ENCODE data around the gene NUDT22.

Gene NUDT22

DNA sequence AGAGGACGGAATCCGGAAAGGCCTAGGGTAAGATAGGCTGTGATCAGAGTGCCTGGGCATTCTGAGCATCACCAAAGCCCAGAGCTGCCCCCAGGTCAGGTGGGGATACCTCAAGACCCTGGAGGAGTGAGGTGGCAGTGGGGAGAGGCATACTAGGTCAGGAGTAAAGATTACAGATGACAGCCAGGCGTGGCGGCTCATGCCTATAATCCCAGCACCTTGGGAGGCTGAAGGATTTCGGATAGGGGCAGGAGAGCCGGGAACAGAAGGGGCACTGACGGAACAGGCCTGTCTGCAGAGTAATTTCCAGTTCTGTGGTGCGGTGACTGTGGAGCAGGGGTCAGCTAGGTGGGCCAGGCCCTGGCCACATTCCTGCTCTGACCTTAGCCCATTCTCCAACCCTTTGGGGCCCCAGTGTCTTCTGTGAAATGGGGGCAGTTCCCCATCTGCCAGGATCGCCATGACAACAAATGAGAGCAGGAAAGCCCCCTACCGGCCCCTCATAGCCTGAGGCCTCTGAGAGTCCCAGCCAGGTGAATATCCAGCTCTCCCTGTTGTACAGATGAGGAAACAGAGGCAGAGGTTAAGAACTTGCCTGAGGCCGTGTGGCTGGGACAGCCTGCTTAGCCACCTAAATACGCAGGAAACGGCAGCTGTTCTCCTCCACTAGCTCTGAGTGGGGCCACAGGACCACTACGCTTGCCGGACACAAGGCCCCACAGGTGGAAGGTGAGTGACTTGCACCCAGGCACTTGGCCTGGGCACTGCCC is 49.1 kb downstream of the NUDT22 start:
- ATAC-seq = no peak

DNA sequence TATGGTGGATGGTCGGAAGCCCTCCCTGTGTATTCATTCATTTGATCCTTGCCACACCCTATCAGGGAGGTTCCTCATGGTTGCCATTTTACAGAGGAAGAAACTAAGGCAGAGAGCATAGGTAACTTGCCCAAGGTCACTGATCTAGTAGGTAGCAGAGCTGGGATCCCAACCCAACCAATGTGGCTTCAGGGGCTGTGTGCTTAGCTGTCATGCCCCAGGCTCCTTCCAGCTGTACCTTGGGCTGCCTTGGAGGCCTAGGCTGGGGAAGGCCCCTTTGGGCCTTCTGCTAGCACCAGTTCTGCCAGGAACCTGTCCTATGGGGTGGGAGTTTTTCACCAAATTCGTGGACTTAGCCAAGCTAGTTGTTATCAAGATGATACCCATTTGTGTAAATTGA is 49.8 kb downstream of the NUDT22 start:
- TF ChIP-seq TOX (CRISPR knock-in tag; IDR thresholded peaks at IDR 0.05; ENCODE audit: borderline replicate concordance) = no peak
- TF ChIP-seq OSR1 (CRISPR knock-in tag; IDR thresholded peaks at IDR 0.05) = no peak
- TF ChIP-seq ZNF70 (CRISPR knock-in tag; IDR thresholded peaks at IDR 0.05) = no peak
- TF ChIP-seq BACH2 (CRISPR knock-in tag; IDR thresholded peaks at IDR 0.05; ENCODE audit: borderline replicate concordance) = no peak
- TF ChIP-seq ISL1 (CRISPR knock-in tag; IDR thresholded peaks at IDR 0.05) = no peak
- TF ChIP-seq CSDC2 (CRISPR knock-in tag; IDR thresholded peaks at IDR 0.05) = no peak
- TF ChIP-seq, protein P1, sequence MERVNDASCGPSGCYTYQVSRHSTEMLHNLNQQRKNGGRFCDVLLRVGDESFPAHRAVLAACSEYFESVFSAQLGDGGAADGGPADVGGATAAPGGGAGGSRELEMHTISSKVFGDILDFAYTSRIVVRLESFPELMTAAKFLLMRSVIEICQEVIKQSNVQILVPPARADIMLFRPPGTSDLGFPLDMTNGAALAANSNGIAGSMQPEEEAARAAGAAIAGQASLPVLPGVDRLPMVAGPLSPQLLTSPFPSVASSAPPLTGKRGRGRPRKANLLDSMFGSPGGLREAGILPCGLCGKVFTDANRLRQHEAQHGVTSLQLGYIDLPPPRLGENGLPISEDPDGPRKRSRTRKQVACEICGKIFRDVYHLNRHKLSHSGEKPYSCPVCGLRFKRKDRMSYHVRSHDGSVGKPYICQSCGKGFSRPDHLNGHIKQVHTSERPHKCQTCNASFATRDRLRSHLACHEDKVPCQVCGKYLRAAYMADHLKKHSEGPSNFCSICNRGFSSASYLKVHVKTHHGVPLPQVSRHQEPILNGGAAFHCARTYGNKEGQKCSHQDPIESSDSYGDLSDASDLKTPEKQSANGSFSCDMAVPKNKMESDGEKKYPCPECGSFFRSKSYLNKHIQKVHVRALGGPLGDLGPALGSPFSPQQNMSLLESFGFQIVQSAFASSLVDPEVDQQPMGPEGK (CRISPR knock-in tag; IDR thresholded peaks at IDR 0.05; ENCODE audit: borderline replicate concordance) = no peak
- ATAC-seq = no peak

More for the DNA sequence above, 49.1 kb downstream of the NUDT22 start:
- TF ChIP-seq OSR1 (CRISPR knock-in tag; IDR thresholded peaks at IDR 0.05) (no peak), TOX (CRISPR knock-in tag; IDR thresholded peaks at IDR 0.05; ENCODE audit: borderline replicate concordance) (no peak), BACH2 (CRISPR knock-in tag; IDR thresholded peaks at IDR 0.05; ENCODE audit: borderline replicate concordance) (no peak), GLIS3 (CRISPR knock-in tag; IDR thresholded peaks at IDR 0.05) (no peak), ESRRG (CRISPR knock-in tag; IDR thresholded peaks at IDR 0.05) (no peak), ZNF70 (CRISPR knock-in tag; IDR thresholded peaks at IDR 0.05) (no peak), ISL1 (CRISPR knock-in tag; IDR thresholded peaks at IDR 0.05) (no peak), RARB (CRISPR knock-in tag; IDR thresholded peaks at IDR 0.05) (no peak), ZFP3 (CRISPR knock-in tag; IDR thresholded peaks at IDR 0.05) (no peak), ZNF565 (CRISPR knock-in tag; conservative IDR thresholded peaks at IDR 0.05; ENCODE audit: low read depth) (no peak)
- TF ChIP-seq, protein P1 (CRISPR knock-in tag; IDR thresholded peaks at IDR 0.05; ENCODE audit: borderline replicate concordance) = no peak
- TF ChIP-seq, protein P2, sequence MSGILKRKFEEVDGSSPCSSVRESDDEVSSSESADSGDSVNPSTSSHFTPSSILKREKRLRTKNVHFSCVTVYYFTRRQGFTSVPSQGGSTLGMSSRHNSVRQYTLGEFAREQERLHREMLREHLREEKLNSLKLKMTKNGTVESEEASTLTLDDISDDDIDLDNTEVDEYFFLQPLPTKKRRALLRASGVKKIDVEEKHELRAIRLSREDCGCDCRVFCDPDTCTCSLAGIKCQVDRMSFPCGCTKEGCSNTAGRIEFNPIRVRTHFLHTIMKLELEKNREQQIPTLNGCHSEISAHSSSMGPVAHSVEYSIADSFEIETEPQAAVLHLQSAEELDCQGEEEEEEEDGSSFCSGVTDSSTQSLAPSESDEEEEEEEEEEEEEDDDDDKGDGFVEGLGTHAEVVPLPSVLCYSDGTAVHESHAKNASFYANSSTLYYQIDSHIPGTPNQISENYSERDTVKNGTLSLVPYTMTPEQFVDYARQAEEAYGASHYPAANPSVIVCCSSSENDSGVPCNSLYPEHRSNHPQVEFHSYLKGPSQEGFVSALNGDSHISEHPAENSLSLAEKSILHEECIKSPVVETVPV (CRISPR knock-in tag; IDR thresholded peaks at IDR 0.05) = no peak
- TF ChIP-seq, protein P3, sequence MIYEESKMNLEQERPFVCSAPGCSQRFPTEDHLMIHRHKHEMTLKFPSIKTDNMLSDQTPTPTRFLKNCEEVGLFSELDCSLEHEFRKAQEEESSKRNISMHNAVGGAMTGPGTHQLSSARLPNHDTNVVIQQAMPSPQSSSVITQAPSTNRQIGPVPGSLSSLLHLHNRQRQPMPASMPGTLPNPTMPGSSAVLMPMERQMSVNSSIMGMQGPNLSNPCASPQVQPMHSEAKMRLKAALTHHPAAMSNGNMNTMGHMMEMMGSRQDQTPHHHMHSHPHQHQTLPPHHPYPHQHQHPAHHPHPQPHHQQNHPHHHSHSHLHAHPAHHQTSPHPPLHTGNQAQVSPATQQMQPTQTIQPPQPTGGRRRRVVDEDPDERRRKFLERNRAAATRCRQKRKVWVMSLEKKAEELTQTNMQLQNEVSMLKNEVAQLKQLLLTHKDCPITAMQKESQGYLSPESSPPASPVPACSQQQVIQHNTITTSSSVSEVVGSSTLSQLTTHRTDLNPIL (CRISPR knock-in tag; IDR thresholded peaks at IDR 0.05; ENCODE audit: low read depth) = no peak

DNA sequence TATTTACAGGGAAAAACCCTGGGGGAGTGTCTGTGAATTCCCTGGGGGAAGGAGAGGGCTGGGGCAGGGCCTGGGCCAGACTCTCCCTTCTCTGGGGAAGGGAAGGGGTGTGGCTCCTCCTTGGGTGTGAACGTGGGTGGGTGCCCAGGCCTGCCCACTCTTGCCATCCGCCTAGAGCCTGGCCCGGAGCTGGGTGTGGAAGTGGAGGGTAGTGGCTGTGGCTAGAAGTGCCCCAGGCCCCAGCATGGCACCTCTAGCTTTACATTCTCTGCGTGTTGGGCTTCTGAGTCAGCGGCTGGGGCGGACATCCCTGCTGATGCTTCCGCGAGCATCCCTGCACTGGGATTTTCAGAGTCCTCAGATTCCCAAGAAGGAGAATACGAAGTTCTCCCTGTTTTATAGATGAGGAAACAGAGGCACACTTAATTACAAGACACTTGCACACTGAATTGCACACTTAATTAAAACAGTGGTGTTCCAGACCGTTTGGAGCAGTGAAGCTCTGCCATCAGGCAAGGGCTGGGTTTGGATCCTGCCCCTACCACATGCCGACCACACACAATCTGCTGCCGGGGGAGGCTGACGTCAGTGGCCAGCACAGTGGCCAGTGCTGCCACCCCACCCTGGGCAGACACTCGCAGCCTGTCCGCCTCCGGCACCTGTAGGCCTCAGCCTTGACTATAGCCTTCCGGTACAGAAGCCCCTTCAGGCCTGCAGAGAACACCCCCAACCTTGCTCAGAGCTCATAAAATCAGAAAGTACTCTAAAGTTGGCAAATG is 50.8 kb downstream of the NUDT22 start:
- no peak for ATAC-seq
- TF ChIP-seq, protein P4, sequence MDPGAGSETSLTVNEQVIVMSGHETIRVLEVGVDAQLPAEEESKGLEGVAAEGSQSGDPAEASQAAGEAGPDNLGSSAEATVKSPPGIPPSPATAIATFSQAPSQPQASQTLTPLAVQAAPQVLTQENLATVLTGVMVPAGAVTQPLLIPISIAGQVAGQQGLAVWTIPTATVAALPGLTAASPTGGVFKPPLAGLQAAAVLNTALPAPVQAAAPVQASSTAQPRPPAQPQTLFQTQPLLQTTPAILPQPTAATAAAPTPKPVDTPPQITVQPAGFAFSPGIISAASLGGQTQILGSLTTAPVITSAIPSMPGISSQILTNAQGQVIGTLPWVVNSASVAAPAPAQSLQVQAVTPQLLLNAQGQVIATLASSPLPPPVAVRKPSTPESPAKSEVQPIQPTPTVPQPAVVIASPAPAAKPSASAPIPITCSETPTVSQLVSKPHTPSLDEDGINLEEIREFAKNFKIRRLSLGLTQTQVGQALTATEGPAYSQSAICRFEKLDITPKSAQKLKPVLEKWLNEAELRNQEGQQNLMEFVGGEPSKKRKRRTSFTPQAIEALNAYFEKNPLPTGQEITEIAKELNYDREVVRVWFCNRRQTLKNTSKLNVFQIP (CRISPR knock-in tag; IDR thresholded peaks at IDR 0.05; ENCODE audit: borderline replicate concordance, low read depth) = no peak
- no peak for TF ChIP-seq ISL1 (CRISPR knock-in tag; IDR thresholded peaks at IDR 0.05)
- no peak for TF ChIP-seq TOX (CRISPR knock-in tag; IDR thresholded peaks at IDR 0.05; ENCODE audit: borderline replicate concordance)
- TF ChIP-seq, protein P1 (CRISPR knock-in tag; IDR thresholded peaks at IDR 0.05; ENCODE audit: borderline replicate concordance) = no peak
- no peak for TF ChIP-seq TCF4 (CRISPR knock-in tag; IDR thresholded peaks at IDR 0.05; ENCODE audit: borderline replicate concordance)
- no peak for TF ChIP-seq BACH2 (CRISPR knock-in tag; IDR thresholded peaks at IDR 0.05; ENCODE audit: borderline replicate concordance)
- TF ChIP-seq ESRRG (CRISPR knock-in tag; IDR thresholded peaks at IDR 0.05) = no peak
- no peak for TF ChIP-seq ZNF70 (CRISPR knock-in tag; IDR thresholded peaks at IDR 0.05)
- TF ChIP-seq RARB (CRISPR knock-in tag; IDR thresholded peaks at IDR 0.05) = no peak
- no peak for TF ChIP-seq CSDC2 (CRISPR knock-in tag; IDR thresholded peaks at IDR 0.05)
- no peak for TF ChIP-seq PPARA (CRISPR knock-in tag; IDR thresholded peaks at IDR 0.05; ENCODE audit: borderline replicate concordance)
- no peak for TF ChIP-seq ZFP3 (CRISPR knock-in tag; IDR thresholded peaks at IDR 0.05)
- TF ChIP-seq, protein P2 (CRISPR knock-in tag; IDR thresholded peaks at IDR 0.05) = no peak
- TF ChIP-seq, protein P5, sequence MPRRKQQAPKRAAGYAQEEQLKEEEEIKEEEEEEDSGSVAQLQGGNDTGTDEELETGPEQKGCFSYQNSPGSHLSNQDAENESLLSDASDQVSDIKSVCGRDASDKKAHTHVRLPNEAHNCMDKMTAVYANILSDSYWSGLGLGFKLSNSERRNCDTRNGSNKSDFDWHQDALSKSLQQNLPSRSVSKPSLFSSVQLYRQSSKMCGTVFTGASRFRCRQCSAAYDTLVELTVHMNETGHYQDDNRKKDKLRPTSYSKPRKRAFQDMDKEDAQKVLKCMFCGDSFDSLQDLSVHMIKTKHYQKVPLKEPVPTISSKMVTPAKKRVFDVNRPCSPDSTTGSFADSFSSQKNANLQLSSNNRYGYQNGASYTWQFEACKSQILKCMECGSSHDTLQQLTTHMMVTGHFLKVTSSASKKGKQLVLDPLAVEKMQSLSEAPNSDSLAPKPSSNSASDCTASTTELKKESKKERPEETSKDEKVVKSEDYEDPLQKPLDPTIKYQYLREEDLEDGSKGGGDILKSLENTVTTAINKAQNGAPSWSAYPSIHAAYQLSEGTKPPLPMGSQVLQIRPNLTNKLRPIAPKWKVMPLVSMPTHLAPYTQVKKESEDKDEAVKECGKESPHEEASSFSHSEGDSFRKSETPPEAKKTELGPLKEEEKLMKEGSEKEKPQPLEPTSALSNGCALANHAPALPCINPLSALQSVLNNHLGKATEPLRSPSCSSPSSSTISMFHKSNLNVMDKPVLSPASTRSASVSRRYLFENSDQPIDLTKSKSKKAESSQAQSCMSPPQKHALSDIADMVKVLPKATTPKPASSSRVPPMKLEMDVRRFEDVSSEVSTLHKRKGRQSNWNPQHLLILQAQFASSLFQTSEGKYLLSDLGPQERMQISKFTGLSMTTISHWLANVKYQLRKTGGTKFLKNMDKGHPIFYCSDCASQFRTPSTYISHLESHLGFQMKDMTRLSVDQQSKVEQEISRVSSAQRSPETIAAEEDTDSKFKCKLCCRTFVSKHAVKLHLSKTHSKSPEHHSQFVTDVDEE (CRISPR knock-in tag; IDR thresholded peaks at IDR 0.05) = no peak

All from SK-N-SH treated with all-trans-retinoic acid at 6 μM for 48 hours (cell line).